GM12872 (cell line): Measurements from ENCODE around the gene KRTAP5-5.

ENCODE experiments used
- TF ChIP-seq, protein P1 (sequence below): IDR thresholded peaks from 3 replicates; pipeline ENCODE4 v1.5.1; 2011; ENCODE audit warnings: low read depth, mild to moderate bottlenecking, low read length, moderate library complexity; ENCODE audit not compliant: insufficient read depth

KRTAP5-5 gene

DNA sequence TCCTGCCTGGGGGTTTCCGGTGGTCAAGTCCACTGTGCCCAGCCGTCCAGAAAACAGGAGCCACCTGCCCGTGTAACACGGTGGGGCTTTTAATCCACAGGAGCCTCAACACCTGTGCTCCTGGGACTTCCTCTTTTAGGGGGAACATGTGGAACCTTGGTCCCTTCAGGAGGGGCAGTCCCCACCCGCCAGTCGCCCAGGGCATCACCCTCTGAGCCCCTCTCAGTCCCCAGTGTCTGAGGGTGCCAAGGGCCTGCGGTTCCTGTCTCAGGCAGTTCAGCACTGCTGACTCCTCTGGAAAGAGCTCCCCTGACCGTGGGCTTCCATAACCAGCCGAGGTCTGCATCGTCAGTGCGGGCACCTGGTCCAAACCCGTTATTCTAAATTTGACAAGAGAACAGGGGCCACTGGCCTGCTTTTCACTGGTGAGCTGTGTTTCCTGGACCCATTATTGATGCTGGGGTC, 15.8 kb downstream of the KRTAP5-5 start:
- TF ChIP-seq, protein P1, sequence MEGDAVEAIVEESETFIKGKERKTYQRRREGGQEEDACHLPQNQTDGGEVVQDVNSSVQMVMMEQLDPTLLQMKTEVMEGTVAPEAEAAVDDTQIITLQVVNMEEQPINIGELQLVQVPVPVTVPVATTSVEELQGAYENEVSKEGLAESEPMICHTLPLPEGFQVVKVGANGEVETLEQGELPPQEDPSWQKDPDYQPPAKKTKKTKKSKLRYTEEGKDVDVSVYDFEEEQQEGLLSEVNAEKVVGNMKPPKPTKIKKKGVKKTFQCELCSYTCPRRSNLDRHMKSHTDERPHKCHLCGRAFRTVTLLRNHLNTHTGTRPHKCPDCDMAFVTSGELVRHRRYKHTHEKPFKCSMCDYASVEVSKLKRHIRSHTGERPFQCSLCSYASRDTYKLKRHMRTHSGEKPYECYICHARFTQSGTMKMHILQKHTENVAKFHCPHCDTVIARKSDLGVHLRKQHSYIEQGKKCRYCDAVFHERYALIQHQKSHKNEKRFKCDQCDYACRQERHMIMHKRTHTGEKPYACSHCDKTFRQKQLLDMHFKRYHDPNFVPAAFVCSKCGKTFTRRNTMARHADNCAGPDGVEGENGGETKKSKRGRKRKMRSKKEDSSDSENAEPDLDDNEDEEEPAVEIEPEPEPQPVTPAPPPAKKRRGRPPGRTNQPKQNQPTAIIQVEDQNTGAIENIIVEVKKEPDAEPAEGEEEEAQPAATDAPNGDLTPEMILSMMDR, result no peak

- TF ChIP-seq, protein P1, result no peak
These were observed 18.5 kb downstream of the KRTAP5-5 start for GRCh38 chr11:1647901-1648652.

DNA sequence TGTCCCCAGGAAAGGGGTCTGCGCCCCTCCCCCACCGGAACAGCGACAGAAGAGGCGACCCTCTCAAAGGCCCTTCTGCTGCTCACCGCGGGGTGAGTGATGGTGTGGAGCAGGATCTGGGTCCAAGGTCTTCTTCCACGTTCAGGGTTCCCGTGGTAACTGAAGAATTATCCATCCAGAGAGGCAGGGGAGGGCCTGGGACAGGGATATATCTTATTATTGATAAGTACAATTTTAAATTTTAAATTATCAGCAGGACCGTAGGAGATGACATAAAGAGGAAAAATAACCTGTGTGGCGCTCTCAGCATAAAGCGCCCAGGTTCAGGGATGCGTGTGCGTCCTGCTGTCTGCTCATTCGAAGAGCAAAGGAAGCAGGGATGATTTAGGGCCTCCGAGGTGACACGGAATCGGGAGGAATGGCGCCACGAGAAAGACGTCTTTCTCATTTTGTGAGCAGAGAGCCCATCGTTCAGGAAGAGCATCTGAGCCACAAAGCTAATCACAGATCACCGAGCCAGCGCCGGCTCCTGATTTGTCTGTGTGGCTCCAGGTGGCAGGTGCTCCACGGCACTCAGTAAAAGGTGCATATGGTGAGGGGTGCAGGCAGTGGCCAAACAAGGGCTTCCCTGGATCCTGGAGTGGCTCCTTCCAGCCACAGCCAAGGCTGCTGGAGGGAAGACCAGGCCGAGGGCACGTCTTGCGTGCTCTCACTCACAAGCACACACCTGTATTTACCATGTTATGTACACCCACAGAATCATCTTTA, 19.3 kb downstream of the KRTAP5-5 start:
- TF ChIP-seq, protein P1, result no peak

DNA sequence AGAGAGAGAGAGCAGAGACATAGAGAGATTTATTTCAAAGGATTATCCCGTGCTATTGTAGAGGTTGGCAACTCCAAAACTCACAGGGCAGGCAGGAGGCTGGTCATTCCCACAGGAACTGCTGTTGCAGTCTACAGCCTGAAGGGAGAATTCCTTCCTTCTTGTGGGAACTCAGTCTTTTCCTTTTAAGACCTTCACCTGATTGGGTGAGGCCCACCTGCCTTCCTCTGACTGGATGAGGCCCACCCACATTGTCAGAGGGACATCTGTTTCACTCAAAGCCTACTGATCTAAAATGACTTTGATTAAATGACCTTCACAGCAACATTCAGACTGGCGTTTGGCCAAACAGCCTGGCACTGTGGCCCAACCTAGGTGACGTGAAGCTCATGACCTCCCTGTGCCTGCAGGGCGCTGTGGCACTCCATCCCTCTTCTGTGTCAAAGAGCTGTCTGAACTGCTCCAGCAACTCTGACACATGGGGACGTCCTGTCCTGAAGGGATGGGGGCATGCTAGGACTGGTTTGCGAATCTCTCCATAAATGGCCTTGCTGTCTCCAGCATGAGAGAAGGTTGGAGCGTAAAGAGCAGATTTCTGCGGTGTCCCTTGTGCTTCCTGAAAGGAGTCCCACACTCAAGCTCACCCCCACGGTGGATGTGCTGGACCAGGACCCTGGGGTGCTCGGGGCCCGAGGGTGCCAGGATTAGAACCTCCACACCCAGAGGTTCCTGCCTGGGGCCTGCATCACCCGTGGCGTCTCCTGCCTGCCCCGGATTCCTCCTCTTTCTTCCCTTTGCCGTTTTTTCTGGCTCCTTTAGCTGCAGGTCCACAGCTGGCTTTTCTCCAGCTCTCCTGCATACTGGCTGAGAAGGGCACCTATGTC, 20.7 kb downstream of the KRTAP5-5 start:
- TF ChIP-seq, protein P1, result no peak

- TF ChIP-seq, protein P1, result no peak
These were observed 21.3 kb downstream of the KRTAP5-5 start for GRCh38 chr11:1650918-1651262.

- TF ChIP-seq, protein P1, result no peak
These were observed 21.9 kb downstream of the KRTAP5-5 start for GRCh38 chr11:1651411-1651980.
